ENCODE measurements around the gene ATP6V0C. TPM values are rescaled to one million over a fixed set of nuclear protein-coding genes. Genes with fewer than 3 reads are reported as not detected.

Gene ATP6V0C
- total and polyA plus RNA-seq, 4 donors, result 39.0 to 410 (median 250) TPM

DNA sequence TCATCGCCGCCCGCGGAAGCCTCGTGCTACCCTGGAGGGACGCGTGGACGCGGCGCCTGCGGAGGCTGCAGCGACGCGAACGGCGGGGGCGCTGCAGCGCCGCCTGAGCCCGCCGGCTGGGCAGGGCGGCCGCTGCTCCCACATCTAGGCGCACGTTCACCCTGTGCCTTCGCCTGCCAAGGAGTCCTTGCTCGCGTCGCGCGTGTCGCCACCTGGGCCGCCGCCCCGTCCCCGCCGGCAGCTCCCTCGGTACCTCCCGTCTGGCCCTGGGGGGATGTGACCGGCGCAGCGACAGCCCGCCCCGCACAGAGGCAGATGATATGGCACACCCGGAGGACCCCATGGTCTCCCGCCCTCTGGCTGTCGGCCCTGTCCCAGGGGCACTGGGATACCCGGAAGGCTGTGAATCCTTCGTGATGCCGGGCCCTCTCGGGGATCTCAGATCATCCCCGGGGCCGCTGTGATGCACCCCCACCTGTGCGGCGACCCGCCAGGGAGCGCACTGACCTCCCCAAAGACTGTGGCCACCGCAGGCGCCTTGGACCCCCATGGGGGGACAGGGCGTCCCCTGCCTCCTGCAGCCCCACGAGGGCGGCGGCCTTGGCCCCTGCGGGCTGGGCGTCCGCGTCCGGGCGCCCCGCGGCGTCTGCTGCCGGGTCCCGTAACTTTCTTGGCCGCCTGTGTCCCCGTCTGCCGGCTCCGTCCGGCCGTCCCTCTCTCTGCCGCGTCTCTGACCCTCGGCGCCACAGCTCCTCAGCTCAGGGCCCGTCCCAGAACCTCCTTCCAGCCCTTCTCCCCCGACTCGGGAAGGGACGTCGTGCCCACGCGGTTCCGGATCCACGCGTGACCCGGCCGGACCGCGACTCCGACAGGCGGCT is 39.5 kb upstream of the ATP6V0C start:
- peak in 2 of 3 donors; percentile 46 to 66 for DNase-seq
- Histone ChIP-seq H3K27me3 (ENCODE audit: control insufficient read depth in 3 of 3, insufficient read depth in 3 of 3, low read length in 2 of 3) (peaks cover 0 to 4% (median 0%) of the 10 kb centered on the region in 3 donors), H3K9ac (ENCODE audit: insufficient read depth in 1 of 2, low read length in 2 of 2) (no peak overlapping the region), H3K27ac (ENCODE audit: low read depth in 1 of 2, low read length in 1 of 2) (peak overlapping the region; percentile 87 to 89), H3K4me3 (peak overlapping the region; percentile 65), H3K36me3 (ENCODE audit: control insufficient read depth in 4 of 4, insufficient read depth in 4 of 4, low read length in 4 of 4) (peaks cover 0 to 2% (median 0%) of the 10 kb centered on the region in 4 donors), H3K4me1 (ENCODE audit: control insufficient read depth in 5 of 5, insufficient read depth in 5 of 5, low read length in 5 of 5) (peaks cover 8 to 67% (median 18%) of the 10 kb centered on the region in 5 donors), H3K9me3 (ENCODE audit: control insufficient read depth in 4 of 4, insufficient read depth in 3 of 4, low read length in 3 of 4) (no peaks in the 10 kb centered on the region)
- TF ChIP-seq, protein P1, sequence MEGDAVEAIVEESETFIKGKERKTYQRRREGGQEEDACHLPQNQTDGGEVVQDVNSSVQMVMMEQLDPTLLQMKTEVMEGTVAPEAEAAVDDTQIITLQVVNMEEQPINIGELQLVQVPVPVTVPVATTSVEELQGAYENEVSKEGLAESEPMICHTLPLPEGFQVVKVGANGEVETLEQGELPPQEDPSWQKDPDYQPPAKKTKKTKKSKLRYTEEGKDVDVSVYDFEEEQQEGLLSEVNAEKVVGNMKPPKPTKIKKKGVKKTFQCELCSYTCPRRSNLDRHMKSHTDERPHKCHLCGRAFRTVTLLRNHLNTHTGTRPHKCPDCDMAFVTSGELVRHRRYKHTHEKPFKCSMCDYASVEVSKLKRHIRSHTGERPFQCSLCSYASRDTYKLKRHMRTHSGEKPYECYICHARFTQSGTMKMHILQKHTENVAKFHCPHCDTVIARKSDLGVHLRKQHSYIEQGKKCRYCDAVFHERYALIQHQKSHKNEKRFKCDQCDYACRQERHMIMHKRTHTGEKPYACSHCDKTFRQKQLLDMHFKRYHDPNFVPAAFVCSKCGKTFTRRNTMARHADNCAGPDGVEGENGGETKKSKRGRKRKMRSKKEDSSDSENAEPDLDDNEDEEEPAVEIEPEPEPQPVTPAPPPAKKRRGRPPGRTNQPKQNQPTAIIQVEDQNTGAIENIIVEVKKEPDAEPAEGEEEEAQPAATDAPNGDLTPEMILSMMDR (IDR thresholded peaks at IDR 0.05; ENCODE audit: control extremely low read depth, extremely low read depth), result peak; percentile 59
- peak; percentile 37 for ATAC-seq (ENCODE audit: insufficient read depth, low FRiP score)
- 0 to 1% methylated on average over 89 to 100 of the region's 100 CpGs for WGBS, 2 donors

DNA sequence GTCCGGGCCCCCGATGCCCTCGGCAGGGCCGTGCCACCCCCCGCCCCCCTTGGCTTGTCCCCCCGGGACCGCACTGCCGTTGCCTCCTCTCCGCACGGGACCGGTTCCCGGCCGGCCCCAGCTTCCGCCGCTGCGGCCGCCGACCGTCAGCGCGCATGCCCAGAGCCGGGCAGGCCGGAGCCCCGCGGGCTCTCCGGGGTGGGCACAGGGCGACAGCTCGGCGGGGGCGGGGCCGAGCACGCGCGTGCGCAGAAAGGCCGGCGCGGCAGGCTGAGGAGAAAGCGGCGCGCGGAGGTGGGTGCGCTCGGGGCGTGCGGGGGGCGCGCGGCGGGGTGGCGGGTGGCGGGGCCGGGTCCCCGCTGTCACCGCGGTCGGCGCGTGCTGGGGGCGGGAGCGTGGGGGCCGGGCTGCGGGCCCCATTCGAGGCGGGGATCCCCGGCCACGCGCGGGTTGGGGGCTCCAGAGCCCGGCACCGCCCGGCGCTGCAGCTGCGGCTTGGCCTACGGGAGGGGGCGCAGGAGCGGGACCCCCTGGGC is 38.8 kb upstream of the ATP6V0C start, which contains the start of gene TBC1D24:
Gene TBC1D24, plus strand, starts transcription at position 251 of the 536 bp plus-strand sequence. CDS start 21,022 bp downstream, outside the sequence.
- Histone ChIP-seq H3K36me3 (ENCODE audit: control insufficient read depth in 4 of 4, insufficient read depth in 4 of 4, low read length in 4 of 4) (peaks cover 0 to 2% (median 0%) of the 10 kb centered on the region in 4 donors), H3K27me3 (ENCODE audit: control insufficient read depth in 3 of 3, insufficient read depth in 3 of 3, low read length in 2 of 3) (peaks cover 0 to 2% (median 0%) of the 10 kb centered on the region in 3 donors), H3K9me3 (ENCODE audit: control insufficient read depth in 4 of 4, insufficient read depth in 3 of 4, low read length in 3 of 4) (no peaks in the 10 kb centered on the region), H3K4me3 (peak within 1 kb of the TSS; percentile 65), H3K4me1 (ENCODE audit: control insufficient read depth in 5 of 5, insufficient read depth in 5 of 5, low read length in 5 of 5) (peaks cover 8 to 60% (median 18%) of the 10 kb centered on the region in 5 donors), H3K9ac (ENCODE audit: insufficient read depth in 1 of 2, low read length in 2 of 2) (no peak within 1 kb of the TSS), H3K27ac (ENCODE audit: low read depth in 1 of 2, low read length in 1 of 2) (peak within 1 kb of the TSS; percentile 87 to 89)
- DNase-seq (peak; percentile 90 to 94 (median 92)), ATAC-seq (ENCODE audit: insufficient read depth, low FRiP score) (peak; percentile 84)
- 0 to 1% methylated on average over 34 to 77 of the region's 77 CpGs for WGBS, 2 donors
- TF ChIP-seq, protein P1 (IDR thresholded peaks at IDR 0.05; ENCODE audit: control extremely low read depth, extremely low read depth), result no peak

DNA sequence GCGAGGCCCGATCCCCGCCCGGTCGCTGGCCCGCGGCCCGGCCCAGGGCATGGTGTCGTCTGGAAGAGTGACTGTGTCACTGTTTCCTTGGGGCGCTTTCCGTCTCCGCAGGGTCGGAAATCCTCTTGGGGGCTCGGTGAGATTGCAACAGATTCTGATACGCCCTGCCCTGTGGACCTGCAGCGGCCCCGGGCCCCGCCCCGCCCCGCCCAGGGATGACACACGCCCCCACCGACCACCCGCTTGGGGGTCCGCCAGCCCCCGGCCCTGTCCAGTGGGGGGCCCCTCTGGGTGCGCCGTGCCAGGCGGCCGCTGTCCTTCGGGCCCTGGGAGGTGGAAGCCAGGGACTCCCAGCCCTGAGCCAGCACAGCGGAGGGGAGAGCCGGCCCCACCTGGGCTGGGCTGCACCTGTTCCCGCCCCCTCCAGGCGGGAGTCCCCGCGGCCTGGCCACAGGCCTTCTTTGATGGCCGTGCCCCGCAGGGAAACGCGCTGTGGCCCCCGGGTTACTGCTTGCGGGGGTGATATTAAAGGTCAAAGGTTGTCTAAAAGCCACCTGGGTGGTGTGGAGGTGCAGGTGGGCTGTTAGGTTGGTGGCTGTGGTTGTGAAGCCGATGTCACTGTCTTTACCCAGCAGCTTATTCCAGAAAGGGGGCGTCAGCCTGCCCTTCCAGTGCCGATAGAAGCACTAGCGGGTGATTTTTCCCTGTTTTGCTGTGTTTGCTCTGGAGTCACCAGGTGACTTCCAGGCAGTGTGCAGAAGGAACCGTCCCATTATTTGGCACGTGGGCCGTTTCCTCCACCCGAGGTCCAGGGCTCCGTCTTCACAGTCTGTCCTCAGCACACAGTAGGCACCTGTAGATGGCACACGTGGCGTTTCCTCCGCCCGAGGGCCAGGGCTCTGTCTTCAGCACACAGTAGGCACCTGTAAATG is 38.1 kb upstream of the ATP6V0C start:
- TF ChIP-seq, protein P1 (IDR thresholded peaks at IDR 0.05; ENCODE audit: control extremely low read depth, extremely low read depth), result no peak
- peak; percentile 47 to 54 (median 48) for DNase-seq
- 12 to 17% methylated on average over 47 to 55 of the region's 55 CpGs for WGBS, 2 donors
- Histone ChIP-seq H3K36me3 (ENCODE audit: control insufficient read depth in 4 of 4, insufficient read depth in 4 of 4, low read length in 4 of 4) (peaks cover 0 to 2% (median 0%) of the 10 kb centered on the region in 4 donors), H3K4me3 (peak overlapping the region; percentile 64), H3K4me1 (ENCODE audit: control insufficient read depth in 5 of 5, insufficient read depth in 5 of 5, low read length in 5 of 5) (peaks cover 8 to 53% (median 19%) of the 10 kb centered on the region in 5 donors), H3K9me3 (ENCODE audit: control insufficient read depth in 4 of 4, insufficient read depth in 3 of 4, low read length in 3 of 4) (no peaks in the 10 kb centered on the region), H3K27ac (ENCODE audit: low read depth in 1 of 2, low read length in 1 of 2) (peak overlapping the region in 1 of 2 donors; percentile 42), H3K9ac (ENCODE audit: insufficient read depth in 1 of 2, low read length in 2 of 2) (no peak overlapping the region), H3K27me3 (ENCODE audit: control insufficient read depth in 3 of 3, insufficient read depth in 3 of 3, low read length in 2 of 3) (peaks cover 0 to 2% (median 0%) of the 10 kb centered on the region in 3 donors)
- no peak for ATAC-seq (ENCODE audit: insufficient read depth, low FRiP score)
